Fibroblast of lung (primary cell): ENCODE results near the gene CRYL1. TPM values are rescaled to one million over a fixed set of nuclear protein-coding genes. Genes with fewer than 3 reads are reported as not detected.
A peak's percentile ranks its signal among the peaks of the same experiment; 100 is the strongest.

Experiments
- DNase-seq, 2 donors: peaks; one replicate each; pipeline versions ENCODE4 v3.0.0 to v3.0.0-alpha.2; 2010; ENCODE audit warnings: low read depth in 2 of 2
- H2AFZ ChIP-seq: 2 replicates; pipeline ENCODE4 v1.5.1; 2012; ENCODE audit warnings: low read length, control low read depth, inconsistent platforms
- H3K27ac ChIP-seq: 2 replicates; pipeline ENCODE4 v1.5.1; 2011; ENCODE audit warnings: low read length, control low read depth; ENCODE audit not compliant: insufficient read depth
- H3K27me3 ChIP-seq: 2 replicates; pipeline ENCODE4 v1.5.1; 2011; ENCODE audit warnings: mild to moderate bottlenecking, low read length; ENCODE audit not compliant: control insufficient read depth, insufficient read depth
- H3K36me3 ChIP-seq: 2 replicates; pipeline ENCODE4 v1.5.1; 2011; ENCODE audit warnings: low read length; ENCODE audit not compliant: control insufficient read depth, insufficient read depth
- H3K4me1 ChIP-seq: 2 replicates; pipeline ENCODE4 v1.5.1; 2011; ENCODE audit warnings: low read length; ENCODE audit not compliant: control insufficient read depth, insufficient read depth; ENCODE audit errors: extremely low read depth
- H3K4me2 ChIP-seq: 2 replicates; pipeline ENCODE4 v1.5.1; 2011; ENCODE audit warnings: low read length, control low read depth; ENCODE audit not compliant: insufficient read depth; ENCODE audit errors: extremely low read depth
- H3K4me3 ChIP-seq, 4 experiments: fragments of 200-600 bp in 1 of 4; sonication (generic) in 1 of 4; replicated peaks in 1 of 4; 2 replicates each; pipeline ENCODE4 v1.5.1; 2011 to 2016; ENCODE audit warnings: low read length in 4 of 4, low read depth in 3 of 4, mild to moderate bottlenecking in 3 of 4, control low read depth in 2 of 4, inconsistent platforms in 1 of 4, mixed read lengths in 1 of 4; ENCODE audit not compliant: insufficient read depth in 1 of 4; ENCODE audit errors: control extremely low read depth in 1 of 4
- H3K79me2 ChIP-seq: 2 replicates; pipeline ENCODE4 v1.5.1; 2012; ENCODE audit warnings: mild to moderate bottlenecking, low read length, inconsistent platforms; ENCODE audit not compliant: control insufficient read depth, insufficient read depth
- H3K9ac ChIP-seq: 2 replicates; pipeline ENCODE4 v1.5.1; 2011; ENCODE audit warnings: mild to moderate bottlenecking, low read length, control low read depth; ENCODE audit not compliant: insufficient read depth
- H3K9me3 ChIP-seq: 2 replicates; pipeline ENCODE4 v1.5.1; 2012; ENCODE audit warnings: low read depth, low read length; ENCODE audit not compliant: control insufficient read depth, insufficient read depth
- H4K20me1 ChIP-seq: 2 replicates; pipeline ENCODE4 v1.5.1; 2011; ENCODE audit warnings: low read length; ENCODE audit not compliant: control insufficient read depth, insufficient read depth; ENCODE audit errors: extremely low read depth
- EZH2 ChIP-seq: IDR thresholded peaks from 2 replicates; pipeline ENCODE4 v1.5.1; 2012; ENCODE audit warnings: low read length, control low read depth, mild to moderate bottlenecking; ENCODE audit errors: missing control alignments
- polyA plus RNA-seq, 2 donors: library from polyadenylated mRNA; depleted of rRNA in 1 of 2; stranded (reverse) in 1 of 2; unstranded in 1 of 2; fragments of >200 nt; gene quantifications; 2 replicates each; pipeline ENCODE4 v1.2.1, GENCODE V29; 2011 to 2012; ENCODE audit warnings: missing spikeins in 1 of 2
- total RNA-seq: library from RNA; depleted of rRNA; stranded (reverse); fragments of >200 nt; gene quantifications from 2 replicates; pipeline ENCODE4 v1.2.1, GENCODE V29; 2014
- TF ChIP-seq, protein P1 (sequence below), 2 donors: IDR thresholded peaks in 1 of 2; conservative IDR thresholded peaks in 1 of 2; 1 replicate in 1 of 2; 2 replicates in 1 of 2; pipeline ENCODE4 v1.5.1; 2011 to 2012; ENCODE audit warnings: low read length in 2 of 2, control low read depth in 1 of 2, inconsistent platforms in 1 of 2, low read depth in 1 of 2, mild to moderate bottlenecking in 1 of 2

The CRYL1 gene
- total and polyA plus RNA-seq, 2 donors (not counting 1 experiment from before 2014, with no cell fraction given) = 18.3 to 20.1 TPM

DNA sequence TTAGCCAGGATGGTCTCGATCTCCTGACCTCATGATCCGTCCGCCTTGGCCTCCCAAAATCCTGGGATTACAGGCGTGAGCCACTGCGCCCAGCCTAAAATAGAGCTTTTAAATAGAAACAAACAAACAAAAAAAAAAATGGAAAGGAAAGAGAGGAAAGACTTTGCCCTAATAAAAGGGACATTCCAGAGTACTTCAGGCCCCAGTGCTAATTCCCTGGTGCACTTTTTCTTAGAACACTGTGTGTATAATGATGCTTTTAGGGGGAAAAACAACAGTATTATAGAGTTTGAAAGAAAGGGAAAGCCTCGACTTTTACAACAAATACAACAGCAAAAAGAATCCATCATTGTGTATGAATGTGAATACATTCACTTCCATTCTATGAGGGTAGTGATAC is 104.7 kb downstream of the CRYL1 start:
- Histone ChIP-seq H3K36me3 (no peaks in the 10 kb centered on the region), H3K4me3 (no peak overlapping the region), H3K79me2 (no peaks in the 10 kb centered on the region), H2AFZ (no peak overlapping the region), H3K4me2 (no peak overlapping the region), H3K4me1 (no peaks in the 10 kb centered on the region), H4K20me1 (no peaks in the 10 kb centered on the region), H3K9me3 (no peaks in the 10 kb centered on the region), H3K9ac (no peak overlapping the region), H3K27ac (no peak overlapping the region), H3K27me3 (no peaks in the 10 kb centered on the region)
- no peak for TF ChIP-seq EZH2
- TF ChIP-seq, protein P1, sequence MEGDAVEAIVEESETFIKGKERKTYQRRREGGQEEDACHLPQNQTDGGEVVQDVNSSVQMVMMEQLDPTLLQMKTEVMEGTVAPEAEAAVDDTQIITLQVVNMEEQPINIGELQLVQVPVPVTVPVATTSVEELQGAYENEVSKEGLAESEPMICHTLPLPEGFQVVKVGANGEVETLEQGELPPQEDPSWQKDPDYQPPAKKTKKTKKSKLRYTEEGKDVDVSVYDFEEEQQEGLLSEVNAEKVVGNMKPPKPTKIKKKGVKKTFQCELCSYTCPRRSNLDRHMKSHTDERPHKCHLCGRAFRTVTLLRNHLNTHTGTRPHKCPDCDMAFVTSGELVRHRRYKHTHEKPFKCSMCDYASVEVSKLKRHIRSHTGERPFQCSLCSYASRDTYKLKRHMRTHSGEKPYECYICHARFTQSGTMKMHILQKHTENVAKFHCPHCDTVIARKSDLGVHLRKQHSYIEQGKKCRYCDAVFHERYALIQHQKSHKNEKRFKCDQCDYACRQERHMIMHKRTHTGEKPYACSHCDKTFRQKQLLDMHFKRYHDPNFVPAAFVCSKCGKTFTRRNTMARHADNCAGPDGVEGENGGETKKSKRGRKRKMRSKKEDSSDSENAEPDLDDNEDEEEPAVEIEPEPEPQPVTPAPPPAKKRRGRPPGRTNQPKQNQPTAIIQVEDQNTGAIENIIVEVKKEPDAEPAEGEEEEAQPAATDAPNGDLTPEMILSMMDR (conservative IDR thresholded peaks at IDR 0.05 in 1 of 2, IDR thresholded peaks at IDR 0.05 in 1 of 2; ENCODE audit: low read depth in 1 of 2, low read length in 2 of 2) = no peak
- no peak for DNase-seq

DNA sequence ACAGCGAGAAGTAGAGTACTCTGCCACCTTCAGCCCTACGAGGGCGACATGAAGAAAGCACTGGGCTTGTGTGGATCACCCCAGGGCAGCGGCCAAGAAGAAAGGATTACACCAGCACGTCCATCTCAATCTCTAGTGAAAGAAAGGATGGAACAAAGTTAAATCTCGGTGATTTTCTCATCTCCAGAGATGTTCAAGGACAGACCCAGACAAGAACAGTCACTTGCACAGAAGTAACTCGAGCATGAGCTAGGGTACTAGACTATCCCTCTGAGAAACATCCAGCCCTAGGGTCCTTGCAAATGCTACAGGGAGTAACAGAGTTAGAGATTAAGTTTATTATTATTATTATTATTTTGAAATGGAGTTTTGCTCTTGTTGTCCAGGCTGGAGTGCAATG is 106.7 kb downstream of the CRYL1 start:
- H3K4me1 ChIP-seq = no peaks in the 10 kb centered on the region
- TF ChIP-seq EZH2 = no peak
- TF ChIP-seq, protein P1 (conservative IDR thresholded peaks at IDR 0.05 in 1 of 2, IDR thresholded peaks at IDR 0.05 in 1 of 2; ENCODE audit: low read depth in 1 of 2, low read length in 2 of 2) = no peak
- DNase-seq = no peak
- no peak overlapping the region for H3K9ac ChIP-seq
- no peak overlapping the region for H3K27ac ChIP-seq
- no peaks in the 10 kb centered on the region for H3K9me3 ChIP-seq
- H2AFZ ChIP-seq = no peak overlapping the region
- H3K4me3 ChIP-seq = no peak overlapping the region
- no peaks in the 10 kb centered on the region for H3K27me3 ChIP-seq
- no peaks in the 10 kb centered on the region for H3K79me2 ChIP-seq
- H3K4me2 ChIP-seq = no peak overlapping the region
- H4K20me1 ChIP-seq = no peaks in the 10 kb centered on the region
- H3K36me3 ChIP-seq = no peaks in the 10 kb centered on the region

DNA sequence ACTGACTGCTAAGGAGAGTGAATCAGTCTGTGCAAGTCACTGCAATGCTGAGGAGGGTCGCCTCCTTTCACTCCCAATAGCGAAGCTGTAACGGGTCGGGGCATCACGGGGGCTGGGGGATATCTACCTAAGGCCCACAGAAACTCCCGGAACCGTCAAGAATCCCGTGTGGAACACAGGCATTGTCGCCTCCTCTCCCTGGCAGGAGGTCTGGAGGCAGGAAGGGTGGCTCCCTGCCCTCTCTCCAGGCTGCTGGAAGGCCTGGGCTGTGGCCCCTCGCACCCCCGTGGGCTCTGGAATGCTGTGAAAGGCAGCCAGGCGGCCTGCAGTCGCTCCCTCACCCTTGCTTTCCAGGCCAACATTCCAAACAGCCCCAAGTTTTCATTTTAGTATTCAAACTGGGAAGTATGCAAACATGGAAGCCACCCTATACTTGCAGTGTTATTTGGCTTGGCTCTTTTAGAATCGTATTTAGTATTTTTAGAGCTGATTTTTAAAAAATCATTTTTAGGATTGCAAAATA is 109.4 kb downstream of the CRYL1 start:
- peak in 1 of 2 donors; percentile 54 for DNase-seq
- H2AFZ ChIP-seq = no peak overlapping the region
- H3K4me3 ChIP-seq = no peak overlapping the region
- H3K4me1 ChIP-seq = no peaks in the 10 kb centered on the region
- H3K27ac ChIP-seq = no peak overlapping the region
- H3K9ac ChIP-seq = no peak overlapping the region
- H3K9me3 ChIP-seq = no peaks in the 10 kb centered on the region
- no peak overlapping the region for H3K4me2 ChIP-seq
- H3K27me3 ChIP-seq = no peaks in the 10 kb centered on the region
- H4K20me1 ChIP-seq = no peaks in the 10 kb centered on the region
- no peaks in the 10 kb centered on the region for H3K36me3 ChIP-seq
- H3K79me2 ChIP-seq = no peaks in the 10 kb centered on the region
- TF ChIP-seq, protein P1 (conservative IDR thresholded peaks at IDR 0.05 in 1 of 2, IDR thresholded peaks at IDR 0.05 in 1 of 2; ENCODE audit: low read depth in 1 of 2, low read length in 2 of 2) = no peak
- no peak for TF ChIP-seq EZH2
